Stimulated activated CD8-positive, alpha-beta memory T cell treated with anti-CD3 and anti-CD28 coated beads, Interleukin-7, amount 100 ng/mL, for 48 hours (primary cell): Measurements from ENCODE around the gene ANGPT4.
"Not testable (repeated sequence)": the region's sequence is repeated elsewhere in the genome, so short reads cannot be mapped to it uniquely, and the experiment has no call there.

Experiments used
- DNase-seq, 2 donors: peaks; one replicate each; pipeline ENCODE4 v3.0.0-alpha.2; 2020; ENCODE audit warnings: low read depth in 1 of 2; ENCODE audit errors: extremely low read depth in 1 of 2

Gene ANGPT4

DNA sequence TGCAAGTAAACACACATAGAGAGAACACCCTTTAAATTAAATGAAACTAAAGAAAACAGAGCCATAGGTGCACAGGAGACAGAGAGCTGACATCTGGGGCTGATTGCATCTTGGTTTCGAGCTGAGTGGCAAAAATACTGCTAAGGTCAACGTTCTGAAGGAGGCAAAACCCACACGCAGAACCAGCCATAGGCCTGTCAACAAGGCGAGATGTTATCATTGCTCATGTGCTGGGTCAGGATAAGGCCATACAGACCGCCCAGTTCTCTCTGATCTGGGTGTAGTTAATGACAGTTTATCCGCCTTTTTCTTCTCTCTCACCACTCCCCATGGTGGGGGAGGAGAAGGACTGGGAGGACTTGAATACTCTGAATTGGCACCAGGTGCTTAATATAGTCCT, 87.1 kb downstream of the ANGPT4 start:
- no peak for DNase-seq

GRCh38 chr20:827981-828380, 88.2 kb downstream of the ANGPT4 start:
- not testable (repeated sequence) for DNase-seq

- DNase-seq, result no peak
Observed at GRCh38 chr20:826695-827323, 89.3 kb downstream of the ANGPT4 start.

DNA sequence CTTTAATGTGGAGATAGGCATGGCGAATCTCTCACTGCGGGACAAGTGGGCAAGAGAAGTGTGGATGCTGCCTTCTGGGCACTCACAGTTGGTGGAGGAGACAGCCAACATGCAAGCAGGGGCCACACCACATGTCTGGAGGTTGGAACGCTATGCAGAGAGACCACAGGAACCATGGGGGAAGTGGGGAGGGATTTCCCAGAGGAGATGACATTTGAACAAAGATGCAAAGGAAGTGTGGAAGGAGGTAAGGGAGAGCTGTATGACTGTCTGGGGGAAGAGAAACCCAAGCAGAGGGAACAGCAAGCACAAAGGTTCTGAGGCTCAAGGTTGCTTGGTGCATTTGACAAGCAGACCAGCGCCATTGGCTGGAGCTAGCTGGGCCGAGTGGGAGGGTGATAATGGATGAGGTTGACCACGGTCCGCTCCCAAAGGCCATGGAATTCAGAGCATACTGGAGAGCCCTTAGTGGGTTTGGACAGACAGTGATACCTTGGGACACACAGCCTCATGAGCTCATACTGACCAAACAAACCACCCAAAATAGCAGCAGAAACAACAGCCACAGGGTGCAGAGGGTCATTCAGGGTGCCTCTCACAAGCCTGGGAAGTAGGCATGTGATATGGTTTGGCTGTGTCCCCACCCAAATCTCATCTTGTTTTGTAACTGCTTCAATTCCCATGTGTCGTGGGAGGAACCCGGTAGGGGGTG, 90.3 kb downstream of the ANGPT4 start:
- no peak for DNase-seq

- no peak for DNase-seq
Observed at GRCh38 chr20:824916-825315, 91.2 kb downstream of the ANGPT4 start.

DNA sequence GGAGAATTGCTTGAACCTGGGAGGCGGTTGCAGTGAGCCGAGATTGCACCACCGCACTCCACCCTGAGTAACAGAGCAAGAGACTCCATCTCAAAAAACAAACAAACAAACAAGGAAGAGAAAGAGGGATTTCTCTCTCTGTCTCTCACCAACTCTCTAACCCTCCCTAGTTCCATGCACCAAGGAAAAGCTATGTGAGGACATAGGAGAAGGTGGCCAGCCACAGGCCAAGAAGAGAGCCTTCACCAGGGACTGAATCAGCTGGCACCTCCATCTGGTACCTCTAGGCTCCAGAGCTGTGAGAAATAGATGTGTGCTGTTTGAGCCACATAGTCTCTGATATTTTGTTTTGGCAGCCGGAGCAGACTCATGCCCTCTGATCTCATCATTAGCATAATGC, 91.6 kb downstream of the ANGPT4 start:
- DNase-seq, result no peak

DNA sequence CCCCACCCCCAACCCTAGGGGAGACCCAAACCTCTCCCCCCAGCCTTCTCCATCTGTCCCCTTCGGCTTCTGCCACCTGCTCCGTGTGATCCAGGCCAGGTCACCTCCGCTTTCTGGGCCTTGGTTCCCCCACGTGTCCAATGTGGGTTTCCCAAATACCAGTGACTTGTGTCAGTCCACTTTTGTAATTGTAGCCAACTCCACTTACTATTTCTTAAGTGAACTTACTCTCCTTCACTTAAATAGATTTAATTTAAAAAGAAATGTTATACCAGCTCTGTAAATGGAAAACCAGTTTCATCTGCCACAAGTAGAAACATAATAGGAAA, 92.6 kb downstream of the ANGPT4 start:
- no peak for DNase-seq

- DNase-seq, result no peak
Observed at GRCh38 chr20:822651-823573, 93.2 kb downstream of the ANGPT4 start.

- no peak for DNase-seq
Observed at GRCh38 chr20:821731-822065, 94.4 kb downstream of the ANGPT4 start.

GRCh38 chr20:821046-821730, 94.9 kb downstream of the ANGPT4 start:
- DNase-seq, result no peak

- no peak for DNase-seq
Observed at GRCh38 chr20:820323-820953, 95.7 kb downstream of the ANGPT4 start.
